ENCODE data around the gene TCEAL5. TPM values are rescaled to one million over a fixed set of nuclear protein-coding genes. Genes with fewer than 3 reads are reported as not detected.

The TCEAL5 gene, protein sequence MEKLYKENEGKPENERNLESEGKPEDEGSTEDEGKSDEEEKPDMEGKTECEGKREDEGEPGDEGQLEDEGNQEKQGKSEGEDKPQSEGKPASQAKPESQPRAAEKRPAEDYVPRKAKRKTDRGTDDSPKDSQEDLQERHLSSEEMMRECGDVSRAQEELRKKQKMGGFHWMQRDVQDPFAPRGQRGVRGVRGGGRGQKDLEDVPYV
- total RNA-seq (not detected in 2 replicates), polyA plus RNA-seq (not detected in 2 replicates), polyA minus RNA-seq (ENCODE audit: low replicate concordance) (not detected in 2 replicates)
- polyA plus RNA-seq (2012): not detected in 2 replicates

DNA sequence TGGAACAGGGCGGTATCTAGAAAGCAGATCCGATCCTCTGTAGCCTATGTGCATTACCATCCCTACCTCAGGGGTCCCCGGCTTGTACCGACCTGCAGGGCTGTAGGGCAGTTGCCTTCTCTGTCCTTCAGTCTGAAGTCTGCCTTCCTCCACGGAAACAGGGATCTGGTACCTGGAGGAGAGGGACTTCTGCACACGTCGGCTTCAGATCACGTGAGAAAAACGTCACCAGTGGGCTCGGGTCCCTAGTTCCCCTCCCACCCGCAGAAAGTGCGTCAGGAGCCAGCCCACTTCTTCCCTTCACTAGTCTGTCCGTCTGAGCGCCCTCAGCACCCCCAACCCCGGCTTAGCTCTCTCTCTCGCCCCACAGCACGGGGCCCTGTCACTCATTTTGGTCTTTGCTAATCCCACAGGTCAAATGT is at the start of gene TCEAL5:
TSS of gene TCEAL5 (minus strand) at position 170 of the 422 bp plus-strand sequence. CDS start 2,187 bp downstream, outside the sequence.
- no peak for DNase-seq (ENCODE audit: low read depth in 2 of 2)
- Histone ChIP-seq H3K27me3 (ENCODE audit: control insufficient read depth, insufficient read depth, low read length) (peaks cover 20% of the 10 kb centered on the region), H3K4me3 (replicated peaks in 1 of 4; ENCODE audit: control extremely low read depth in 1 of 4, insufficient read depth in 1 of 4, low read depth in 3 of 4, low read length in 4 of 4) (no peak within 1 kb of the TSS), H3K36me3 (ENCODE audit: control insufficient read depth, insufficient read depth, low read length) (no peaks in the 10 kb centered on the region), H3K79me2 (ENCODE audit: control insufficient read depth, insufficient read depth, low read length) (no peaks in the 10 kb centered on the region), H3K4me1 (ENCODE audit: control insufficient read depth, extremely low read depth, insufficient read depth, low read length) (no peaks in the 10 kb centered on the region), H3K27ac (ENCODE audit: insufficient read depth, low read length) (no peak within 1 kb of the TSS), H3K4me2 (ENCODE audit: extremely low read depth, insufficient read depth, low read length) (no peak within 1 kb of the TSS), H3K9ac (ENCODE audit: insufficient read depth, low read length) (no peak within 1 kb of the TSS), H3K9me3 (ENCODE audit: control insufficient read depth, insufficient read depth, low read depth, low read length) (no peaks in the 10 kb centered on the region), H4K20me1 (ENCODE audit: control insufficient read depth, extremely low read depth, insufficient read depth, low read length) (no peaks in the 10 kb centered on the region), H2AFZ (ENCODE audit: low read length) (no peak within 1 kb of the TSS)
- peak; percentile 76 for TF ChIP-seq EZH2 (IDR thresholded peaks at IDR 0.05; ENCODE audit: low read length, missing control alignments)
- TF ChIP-seq, protein P1, sequence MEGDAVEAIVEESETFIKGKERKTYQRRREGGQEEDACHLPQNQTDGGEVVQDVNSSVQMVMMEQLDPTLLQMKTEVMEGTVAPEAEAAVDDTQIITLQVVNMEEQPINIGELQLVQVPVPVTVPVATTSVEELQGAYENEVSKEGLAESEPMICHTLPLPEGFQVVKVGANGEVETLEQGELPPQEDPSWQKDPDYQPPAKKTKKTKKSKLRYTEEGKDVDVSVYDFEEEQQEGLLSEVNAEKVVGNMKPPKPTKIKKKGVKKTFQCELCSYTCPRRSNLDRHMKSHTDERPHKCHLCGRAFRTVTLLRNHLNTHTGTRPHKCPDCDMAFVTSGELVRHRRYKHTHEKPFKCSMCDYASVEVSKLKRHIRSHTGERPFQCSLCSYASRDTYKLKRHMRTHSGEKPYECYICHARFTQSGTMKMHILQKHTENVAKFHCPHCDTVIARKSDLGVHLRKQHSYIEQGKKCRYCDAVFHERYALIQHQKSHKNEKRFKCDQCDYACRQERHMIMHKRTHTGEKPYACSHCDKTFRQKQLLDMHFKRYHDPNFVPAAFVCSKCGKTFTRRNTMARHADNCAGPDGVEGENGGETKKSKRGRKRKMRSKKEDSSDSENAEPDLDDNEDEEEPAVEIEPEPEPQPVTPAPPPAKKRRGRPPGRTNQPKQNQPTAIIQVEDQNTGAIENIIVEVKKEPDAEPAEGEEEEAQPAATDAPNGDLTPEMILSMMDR (conservative IDR thresholded peaks at IDR 0.05 in 1 of 2, IDR thresholded peaks at IDR 0.05 in 1 of 2; ENCODE audit: low read depth in 1 of 2, low read length in 2 of 2): no peak

DNA sequence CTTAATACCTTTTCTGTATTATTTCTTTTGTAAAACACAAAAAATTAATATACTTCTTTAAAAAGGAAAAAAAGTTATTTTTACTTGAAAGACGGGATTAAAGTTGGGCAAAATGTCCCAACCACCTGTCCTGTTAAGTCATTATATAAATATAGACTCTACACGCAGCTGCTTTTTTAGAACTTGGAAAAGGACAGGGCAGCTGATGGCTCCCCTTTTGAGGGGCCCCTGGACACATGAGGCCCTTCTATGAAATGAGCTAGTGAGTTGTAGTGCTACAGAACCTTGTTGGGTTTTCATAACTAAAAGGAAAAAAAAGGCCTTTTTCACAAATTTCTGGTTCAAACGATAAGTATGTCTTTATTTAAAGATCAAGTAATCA is 34.8 kb upstream of the TCEAL5 start:
- peak overlapping the region in 1 of 4 experiments; percentile 53 for H3K4me3 ChIP-seq (replicated peaks in 1 of 4; ENCODE audit: control extremely low read depth in 1 of 4, insufficient read depth in 1 of 4, low read depth in 3 of 4, low read length in 4 of 4)
- H2AFZ ChIP-seq (ENCODE audit: low read length): no peak overlapping the region
- no peak overlapping the region for H3K4me2 ChIP-seq (ENCODE audit: extremely low read depth, insufficient read depth, low read length)
- TF ChIP-seq, protein P1 (conservative IDR thresholded peaks at IDR 0.05 in 1 of 2, IDR thresholded peaks at IDR 0.05 in 1 of 2; ENCODE audit: low read depth in 1 of 2, low read length in 2 of 2): no peak
- no peaks in the 10 kb centered on the region for H3K9me3 ChIP-seq (ENCODE audit: control insufficient read depth, insufficient read depth, low read depth, low read length)
- no peak for DNase-seq (ENCODE audit: low read depth in 2 of 2)
- H3K79me2 ChIP-seq (ENCODE audit: control insufficient read depth, insufficient read depth, low read length): no peaks in the 10 kb centered on the region
- H3K9ac ChIP-seq (ENCODE audit: insufficient read depth, low read length): no peak overlapping the region
- H3K36me3 ChIP-seq (ENCODE audit: control insufficient read depth, insufficient read depth, low read length): no peaks in the 10 kb centered on the region
- no peaks in the 10 kb centered on the region for H3K4me1 ChIP-seq (ENCODE audit: control insufficient read depth, extremely low read depth, insufficient read depth, low read length)
- H3K27me3 ChIP-seq (ENCODE audit: control insufficient read depth, insufficient read depth, low read length): no peaks in the 10 kb centered on the region
- H4K20me1 ChIP-seq (ENCODE audit: control insufficient read depth, extremely low read depth, insufficient read depth, low read length): no peaks in the 10 kb centered on the region
- H3K27ac ChIP-seq (ENCODE audit: insufficient read depth, low read length): no peak overlapping the region

DNA sequence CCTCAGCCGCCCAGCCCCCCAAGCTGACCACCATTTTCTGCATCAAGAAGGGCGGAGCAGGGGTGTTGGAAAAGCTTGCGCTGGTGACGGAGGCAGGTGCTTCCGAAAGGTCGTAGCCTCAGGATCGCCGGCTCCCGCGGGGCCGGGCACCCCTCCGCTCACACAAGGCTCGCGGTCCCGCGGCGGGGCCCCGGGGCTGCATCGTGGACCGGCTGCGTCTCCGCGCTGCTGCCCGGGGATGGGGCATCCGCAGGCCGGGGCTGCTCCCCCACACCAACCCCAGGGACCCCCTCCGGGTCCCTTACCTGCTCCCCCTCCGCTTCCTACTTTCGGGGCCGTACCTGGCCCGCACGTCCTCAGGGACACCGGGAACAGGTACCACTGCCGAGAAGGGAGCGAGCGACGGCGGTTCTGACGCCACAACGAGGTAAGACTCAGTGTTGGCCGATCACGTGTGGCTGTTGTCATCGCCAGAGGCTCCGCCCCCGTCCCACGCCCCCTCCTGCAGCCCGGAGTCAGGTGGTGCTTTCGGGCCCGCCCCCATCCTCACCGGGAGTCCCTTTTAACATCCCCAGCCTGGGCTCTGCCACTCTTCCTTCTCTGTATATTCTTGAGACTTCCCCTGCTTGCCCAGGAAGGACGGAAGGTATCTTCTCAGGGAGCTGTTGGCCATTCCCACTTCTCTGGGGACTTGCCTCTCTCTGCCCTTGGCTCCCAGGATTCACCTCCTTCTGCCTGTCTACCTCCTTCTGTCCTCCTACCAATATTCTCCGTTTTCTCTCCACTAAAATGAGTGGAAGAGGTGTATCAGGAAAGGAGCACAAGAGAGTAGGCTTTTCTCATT is 34.2 kb upstream of the TCEAL5 start, which contains the start of gene BEX2:
TSS of gene BEX2 (minus strand) at position 436 of the 844 bp plus-strand sequence. CDS start 1,014 bp downstream, outside the sequence.
- no peaks in the 10 kb centered on the region for H3K9me3 ChIP-seq (ENCODE audit: control insufficient read depth, insufficient read depth, low read depth, low read length)
- H3K27ac ChIP-seq (ENCODE audit: insufficient read depth, low read length): no peak within 1 kb of the TSS
- no peaks in the 10 kb centered on the region for H3K79me2 ChIP-seq (ENCODE audit: control insufficient read depth, insufficient read depth, low read length)
- H3K36me3 ChIP-seq (ENCODE audit: control insufficient read depth, insufficient read depth, low read length): no peaks in the 10 kb centered on the region
- DNase-seq (ENCODE audit: low read depth in 2 of 2): peak; percentile 17 to 42
- H2AFZ ChIP-seq (ENCODE audit: low read length): no peak within 1 kb of the TSS
- H3K27me3 ChIP-seq (ENCODE audit: control insufficient read depth, insufficient read depth, low read length): no peaks in the 10 kb centered on the region
- no peaks in the 10 kb centered on the region for H3K4me1 ChIP-seq (ENCODE audit: control insufficient read depth, extremely low read depth, insufficient read depth, low read length)
- no peaks in the 10 kb centered on the region for H4K20me1 ChIP-seq (ENCODE audit: control insufficient read depth, extremely low read depth, insufficient read depth, low read length)
- H3K4me3 ChIP-seq (replicated peaks in 1 of 4; ENCODE audit: control extremely low read depth in 1 of 4, insufficient read depth in 1 of 4, low read depth in 3 of 4, low read length in 4 of 4): peak within 1 kb of the TSS in 2 of 4 experiments; percentile 49 to 53
- H3K9ac ChIP-seq (ENCODE audit: insufficient read depth, low read length): no peak within 1 kb of the TSS
- TF ChIP-seq EZH2 (IDR thresholded peaks at IDR 0.05; ENCODE audit: low read length, missing control alignments): no peak
- TF ChIP-seq, protein P1 (conservative IDR thresholded peaks at IDR 0.05 in 1 of 2, IDR thresholded peaks at IDR 0.05 in 1 of 2; ENCODE audit: low read depth in 1 of 2, low read length in 2 of 2): no peak
- H3K4me2 ChIP-seq (ENCODE audit: extremely low read depth, insufficient read depth, low read length): peak within 1 kb of the TSS; percentile 15

Data from fibroblast of lung (primary cell).